A549 (cell line): Measurements from ENCODE around the gene TMEM117. TPM values are rescaled to one million over a fixed set of nuclear protein-coding genes. Genes with fewer than 3 reads are reported as not detected.
"Not testable (repeated sequence)": the region's sequence is repeated elsewhere in the genome, so short reads cannot be mapped to it uniquely, and the experiment has no call there.

ENCODE experiments used
- ATAC-seq, 2 experiments: fragments of 200-7000 bp in 1 of 2; fragments of >200 bp in 1 of 2; cut with Nextera tagmentation in 1 of 2; cut with Tn5 transposase in 1 of 2; 3 replicates each; pipeline versions ENCODE4 v1.8.0 to v1.9.1; 2018 to 2020; ENCODE audit warnings: mild to moderate bottlenecking in 1 of 2, moderate library complexity in 1 of 2
- CTCF ChIA-PET: fragments of 300-600 bp; sonication (Branson Sonifier 250); formaldehyde crosslinking; extraction: SDS; loops from one replicate; lab custom pipeline; 2021; ENCODE audit warnings: antibody characterized with exemption, inconsistent platforms; lab: Yijun Ruan, JAX
- POLR2A ChIA-PET: fragments of 350-600 bp; formaldehyde crosslinking; extraction: SDS; loops from one replicate; lab custom pipeline; 2021; ENCODE audit warnings: antibody characterized with exemption, inconsistent platforms; lab: Yijun Ruan, JAX
- DNase-seq, 2 experiments: peaks; one replicate each; pipeline versions ENCODE4 v3.0.0 to v3.0.0-alpha.2; 2011 to 2016; ENCODE audit warnings: low read depth in 1 of 2, low spot score in 1 of 2
- FAIRE-seq: peaks from 2 replicates; lab custom pipeline; 2011; peaks lifted over from hg19 to GRCh38; lab: Jason Lieb, UNC
- H3K27ac ChIP-seq, 2 experiments: fragments of >200 bp; sonication (Bioruptor Twin); formaldehyde crosslinking; 3 replicates each; pipeline ENCODE4 v1.5.1; 2016 to 2017
- H3K4me1 ChIP-seq: fragments of >200 bp; sonication (Bioruptor Twin); formaldehyde crosslinking; 3 replicates; pipeline ENCODE4 v1.6.1; 2016
- H3K4me2 ChIP-seq: fragments of >200 bp; sonication (Bioruptor Twin); formaldehyde crosslinking; 3 replicates; pipeline ENCODE4 v1.6.1; 2016
- H3K4me3 ChIP-seq: fragments of >200 bp; sonication (Bioruptor Twin); formaldehyde crosslinking; 3 replicates; pipeline ENCODE4 v1.5.1; 2016
- H3K9me3 ChIP-seq: fragments of >200 bp; sonication (Bioruptor Twin); formaldehyde crosslinking; 3 replicates; pipeline ENCODE4 v1.6.1; 2016
- BCL3 ChIP-seq: fragments of >200 bp; sonication (Bioruptor Twin); formaldehyde crosslinking; IDR thresholded peaks from 3 replicates; pipeline ENCODE4 v1.6.1; 2016
- BHLHE40 ChIP-seq: IDR thresholded peaks from 2 replicates; pipeline ENCODE4 v1.6.1; 2012; ENCODE audit warnings: low read depth, low read length, inconsistent platforms
- CBX8 ChIP-seq: fragments of 200-600 bp; sonication (generic); IDR thresholded peaks from 2 replicates; pipeline ENCODE4 v1.6.1; 2016
- CEBPB ChIP-seq, 2 experiments: fragments of >200 bp in 1 of 2; sonication (Bioruptor Twin) in 1 of 2; formaldehyde crosslinking in 1 of 2; IDR thresholded peaks; 2 replicates each; pipeline ENCODE4 v1.6.1; 2012 to 2016
- E2F6 ChIP-seq: IDR thresholded peaks from 2 replicates; pipeline ENCODE4 v1.6.1; 2012; ENCODE audit warnings: low read depth, borderline replicate concordance
- EHF ChIP-seq: fragments of 250-450 bp; sonication (Bioruptor Pico); IDR thresholded peaks from 2 replicates; pipeline ENCODE4 v1.5.0; 2020; ENCODE audit warnings: mild to moderate bottlenecking
- ELK1 ChIP-seq: fragments of 150-350 bp; IDR thresholded peaks from 2 replicates; pipeline ENCODE4 v1.6.1; 2014; ENCODE audit warnings: low read depth, mild to moderate bottlenecking, low read length
- GATA3 ChIP-seq: IDR thresholded peaks from 2 replicates; pipeline ENCODE4 v1.6.1; 2012; ENCODE audit warnings: borderline replicate concordance
- HES2 ChIP-seq: fragments of >200 bp; sonication (Bioruptor Twin); formaldehyde crosslinking; IDR thresholded peaks from 2 replicates; pipeline ENCODE4 v1.6.1; 2016
- HMGXB4 ChIP-seq: fragments of 250-450 bp; sonication (Bioruptor Pico); IDR thresholded peaks from 2 replicates; pipeline ENCODE4 v1.5.0; 2021; ENCODE audit warnings: mild to moderate bottlenecking, moderate library complexity, borderline replicate concordance
- HOXA7 ChIP-seq: fragments of 250-450 bp; sonication (Bioruptor Pico); IDR thresholded peaks from 2 replicates; pipeline ENCODE4 v1.5.0; 2020; ENCODE audit warnings: mild to moderate bottlenecking, moderate library complexity
- MAFK ChIP-seq: fragments of 450-650 bp; IDR thresholded peaks from 2 replicates; pipeline ENCODE4 v1.6.1; 2014; ENCODE audit not compliant: partially characterized antibody
- MYC ChIP-seq: IDR thresholded peaks from 2 replicates; pipeline ENCODE4 v1.6.1; 2012; ENCODE audit warnings: mild to moderate bottlenecking, inconsistent platforms, low read length, improper control_type of control experiment, borderline replicate concordance
- NFE2L2 ChIP-seq: fragments of 150-350 bp; conservative IDR thresholded peaks from 2 replicates; pipeline ENCODE4 v1.6.1; 2014; ENCODE audit warnings: low read length
- NPAS2 ChIP-seq: fragments of 250-450 bp; sonication (Bioruptor Pico); IDR thresholded peaks from 2 replicates; pipeline ENCODE4 v1.8.0; 2022; ENCODE audit warnings: mild to moderate bottlenecking, moderate library complexity, borderline replicate concordance
- PBX3 ChIP-seq: IDR thresholded peaks from 2 replicates; pipeline ENCODE4 v1.6.1; 2012
- PHF8 ChIP-seq: fragments of 200-600 bp; sonication (generic); IDR thresholded peaks from 2 replicates; pipeline ENCODE4 v1.6.1; 2016; ENCODE audit warnings: low read depth, mild to moderate bottlenecking, antibody characterized with exemption, moderate library complexity, borderline replicate concordance
- RAD21 ChIP-seq, 2 experiments: fragments of >200 bp in 1 of 2; sonication (Bioruptor Twin) in 1 of 2; formaldehyde crosslinking in 1 of 2; IDR thresholded peaks in 1 of 2; conservative IDR thresholded peaks in 1 of 2; 2 replicates in 1 of 2; 3 replicates in 1 of 2; pipeline ENCODE4 v1.6.1; 2012 to 2018; ENCODE audit warnings: inconsistent platforms in 1 of 2
- RARB ChIP-seq: fragments of 250-450 bp; sonication (Bioruptor Pico); IDR thresholded peaks from 2 replicates; pipeline ENCODE4 v1.8.0; 2021; ENCODE audit warnings: mild to moderate bottlenecking, moderate library complexity
- RNF2 ChIP-seq: fragments of 200-600 bp; sonication (generic); IDR thresholded peaks from 2 replicates; pipeline ENCODE4 v1.6.1; 2016; ENCODE audit warnings: low read depth, mild to moderate bottlenecking, antibody characterized with exemption, moderate library complexity, borderline replicate concordance
- TFCP2L1 ChIP-seq: fragments of 250-450 bp; sonication (Bioruptor Pico); IDR thresholded peaks from 2 replicates; pipeline ENCODE4 v1.5.0; 2021; ENCODE audit warnings: mild to moderate bottlenecking
- ZFP36 ChIP-seq: fragments of 450-650 bp; IDR thresholded peaks from 2 replicates; pipeline ENCODE4 v1.6.1; 2014; ENCODE audit warnings: borderline replicate concordance; ENCODE audit not compliant: partially characterized antibody
- WGBS: methylation state at CpG from one replicate; pipeline ENCODE4 v1.1.6; 2017; ENCODE audit errors: missing lambda C conversion rate; 5-methylcytosine and 5-hydroxymethylcytosine counted together
- polyA plus RNA-seq, 4 experiments: library from polyadenylated mRNA; depleted of rRNA in 3 of 4; stranded (reverse); fragments of >200 nt; fragmentation: RNase III in 1 of 4; extraction: RNeasy Plus Mini Kit Qiagen cat#74134 plus additional on column Dnase treatment in 1 of 4; gene quantifications; 2 replicates in 3 of 4; 3 replicates in 1 of 4; pipeline ENCODE4 v1.2.3, GENCODE V29; 2011 to 2017

TMEM117 gene
- polyA plus RNA-seq, 2 of the 4 experiments (the other 2 are of a cell fraction): 2.1 to 4.6 TPM

GRCh38 chr12:44247588-44247987, 411.7 kb downstream of the TMEM117 start:
- 22% methylated on average over 4 of the region's 4 CpGs for WGBS
- H3K4me3 ChIP-seq: no peak overlapping the region
- H3K27ac ChIP-seq: no peak overlapping the region
- H3K4me2 ChIP-seq: no peak overlapping the region
- no peak for TF ChIP-seq ELK1
- no peak for TF ChIP-seq MAFK
- 0 out of 5 replicates have a peak, but pooled peaks of 1 of the 2 experiments have one; percentile 10 for TF ChIP-seq RAD21 (conservative IDR thresholded peaks at IDR 0.05 in 1 of 2, IDR thresholded peaks at IDR 0.05 in 1 of 2)
- no peak for TF ChIP-seq NFE2L2
- TF ChIP-seq HMGXB4 (CRISPR knock-in tag): no peak
- no peak for TF ChIP-seq ZFP36
- no peak for ATAC-seq
- CTCF ChIA-PET: no interaction called here
- no peaks in the 10 kb centered on the region for H3K4me1 ChIP-seq
- DNase-seq: peak in 1 of 2 experiments; percentile 8
- no peak for FAIRE-seq
- POLR2A ChIA-PET: no interaction called here
- no peaks in the 10 kb centered on the region for H3K9me3 ChIP-seq

- DNase-seq (no peak), FAIRE-seq (no peak), ATAC-seq (no peak)
- H3K4me3 ChIP-seq: no peak overlapping the region
- WGBS: 60% methylated on average over 3 of the region's 4 CpGs
- no peak overlapping the region for H3K27ac ChIP-seq
- no peaks in the 10 kb centered on the region for H3K9me3 ChIP-seq
- no peak overlapping the region for H3K4me2 ChIP-seq
- TF ChIP-seq BHLHE40: no peak
- TF ChIP-seq E2F6: no peak
- no peak for TF ChIP-seq HOXA7
- no peak for TF ChIP-seq PBX3
- no peak for TF ChIP-seq HES2
- no peak for TF ChIP-seq CEBPB (IDR thresholded peaks at IDR 0.05)
- TF ChIP-seq MYC: no peak
- no peak for TF ChIP-seq PHF8
- no peak for TF ChIP-seq RAD21 (conservative IDR thresholded peaks at IDR 0.05 in 1 of 2, IDR thresholded peaks at IDR 0.05 in 1 of 2)
- TF ChIP-seq NPAS2 (CRISPR knock-in tag): no peak
- TF ChIP-seq TFCP2L1 (CRISPR knock-in tag): no peak
- no peak for TF ChIP-seq RARB (CRISPR knock-in tag)
- TF ChIP-seq BCL3: no peak
- no peak for TF ChIP-seq EHF
- TF ChIP-seq GATA3: no peak
- no peak for TF ChIP-seq RNF2
- no peak for TF ChIP-seq CBX8
- CTCF ChIA-PET: no interaction called here
- POLR2A ChIA-PET: no interaction called here
- H3K4me1 ChIP-seq: no peaks in the 10 kb centered on the region
Observed at GRCh38 chr12:44248436-44248835, 412.6 kb downstream of the TMEM117 start.

GRCh38 chr12:44250440-44250839, 414.6 kb downstream of the TMEM117 start:
- ATAC-seq, CTCF ChIA-PET, H3K4me1 ChIP-seq, H3K4me2 ChIP-seq, DNase-seq, FAIRE-seq, H3K27ac ChIP-seq, POLR2A ChIA-PET, H3K9me3 ChIP-seq, H3K4me3 ChIP-seq: not testable (repeated sequence)
- 0% methylated on average over 1 of the region's 1 CpG for WGBS
